Uterus (tissue), 4 donors: ENCODE results near the gene CACNA1C. TPM values are rescaled to one million over a fixed set of nuclear protein-coding genes. Genes with fewer than 3 reads are reported as not detected.

Source experiments
- DNase-seq, 2 donors: peaks; one replicate each; pipeline ENCODE4 v3.0.0-alpha.2; 2019 to 2020
- H3K27ac ChIP-seq, 2 donors: fragments of 200-600 bp; sonication (generic); 1 replicate in 1 of 2; 2 replicates in 1 of 2; pipeline ENCODE4 v1.5.1; 2016 to 2018
- H3K27me3 ChIP-seq, 2 donors: fragments of 200-600 bp; sonication (generic); one replicate each; pipeline ENCODE4 v1.5.1; 2018 to 2019; ENCODE audit warnings: control low read depth in 1 of 2
- H3K36me3 ChIP-seq, 2 donors: fragments of 200-600 bp; sonication (generic); one replicate each; pipeline ENCODE4 v1.5.1; 2019; ENCODE audit warnings: control low read depth in 1 of 2
- H3K4me1 ChIP-seq, 2 donors: fragments of 200-600 bp; sonication (generic); one replicate each; pipeline ENCODE4 v1.5.1; 2018 to 2019; ENCODE audit warnings: control low read depth in 1 of 2
- H3K4me3 ChIP-seq, 2 donors: fragments of 200-600 bp; sonication (generic); 1 replicate in 1 of 2; 2 replicates in 1 of 2; pipeline ENCODE4 v1.5.1; 2018 to 2019; ENCODE audit warnings: mild to moderate bottlenecking in 1 of 2
- H3K9me3 ChIP-seq, 2 donors: fragments of 200-600 bp; sonication (generic); one replicate each; pipeline ENCODE4 v1.5.1; 2019; ENCODE audit warnings: control low read depth in 1 of 2
- CTCF ChIP-seq, 4 experiments: fragments of 200-600 bp in 2 of 4; fragments of 450-650 bp in 2 of 4; sonication (generic) in 2 of 4; IDR thresholded peaks; one replicate each; pipeline ENCODE4 v1.5.1; 2016 to 2019; ENCODE audit warnings: antibody characterized with exemption in 4 of 4, mild to moderate bottlenecking in 2 of 4, moderate library complexity in 1 of 4
- POLR2A ChIP-seq, 2 donors: fragments of 450-650 bp; IDR thresholded peaks; one replicate each; pipeline ENCODE4 v1.6.1; 2016; ENCODE audit warnings: antibody characterized with exemption in 2 of 2, mild to moderate bottlenecking in 1 of 2, moderate library complexity in 1 of 2
- intact Hi-C: fragments of 100-400 bp; cut with DNase I; formaldehyde crosslinking; loops from one replicate; pipeline ENCODE4 v1.15.1; 2023; ENCODE audit warnings: low total_unique reads
- total RNA-seq, 4 donors: library from RNA; depleted of rRNA in 3 of 4; stranded (reverse); fragments of >200 nt in 3 of 4; gene quantifications; one replicate each; pipeline versions ENCODE4 v1.1.0 to v1.2.4, GENCODE V29; 2014 to 2023
- donor health status: DM: yes; HTN: yes; CAD: no.

CACNA1C gene
- total RNA-seq, 4 donors from 2014 or later: 15.9 to 121 (median 32.1) TPM

GRCh38 chr12:2559931-2560330, 507.1 kb downstream of the CACNA1C start:
- intact Hi-C loops: no loop called here
- no peaks in the 10 kb centered on the region for H3K4me1 ChIP-seq
- no peak for TF ChIP-seq POLR2A (IDR thresholded peaks at IDR 0.05)
- TF ChIP-seq CTCF (IDR thresholded peaks at IDR 0.05): no peak
- H3K27ac ChIP-seq: no peak overlapping the region
- H3K9me3 ChIP-seq: no peaks in the 10 kb centered on the region
- H3K36me3 ChIP-seq: no peaks in the 10 kb centered on the region
- no peaks in the 10 kb centered on the region for H3K27me3 ChIP-seq
- DNase-seq: no peak
- no peak overlapping the region for H3K4me3 ChIP-seq

- Histone ChIP-seq H3K9me3 (no peaks in the 10 kb centered on the region), H3K27ac (no peak overlapping the region), H3K27me3 (no peaks in the 10 kb centered on the region), H3K4me1 (no peaks in the 10 kb centered on the region), H3K4me3 (no peak overlapping the region), H3K36me3 (no peaks in the 10 kb centered on the region)
- TF ChIP-seq POLR2A (IDR thresholded peaks at IDR 0.05): no peak
- TF ChIP-seq CTCF (IDR thresholded peaks at IDR 0.05): no peak
- no peak for DNase-seq
- intact Hi-C loops: no loop called here
Observed at GRCh38 chr12:2560356-2560755, 507.6 kb downstream of the CACNA1C start.

GRCh38 chr12:2561367-2561766, 508.6 kb downstream of the CACNA1C start:
- no peak for TF ChIP-seq CTCF (IDR thresholded peaks at IDR 0.05)
- no peak for TF ChIP-seq POLR2A (IDR thresholded peaks at IDR 0.05)
- no peaks in the 10 kb centered on the region for H3K27me3 ChIP-seq
- H3K27ac ChIP-seq: no peak overlapping the region
- intact Hi-C loops: no loop called here
- H3K36me3 ChIP-seq: no peaks in the 10 kb centered on the region
- no peak for DNase-seq
- no peaks in the 10 kb centered on the region for H3K9me3 ChIP-seq
- no peak overlapping the region for H3K4me3 ChIP-seq
- no peaks in the 10 kb centered on the region for H3K4me1 ChIP-seq

DNA sequence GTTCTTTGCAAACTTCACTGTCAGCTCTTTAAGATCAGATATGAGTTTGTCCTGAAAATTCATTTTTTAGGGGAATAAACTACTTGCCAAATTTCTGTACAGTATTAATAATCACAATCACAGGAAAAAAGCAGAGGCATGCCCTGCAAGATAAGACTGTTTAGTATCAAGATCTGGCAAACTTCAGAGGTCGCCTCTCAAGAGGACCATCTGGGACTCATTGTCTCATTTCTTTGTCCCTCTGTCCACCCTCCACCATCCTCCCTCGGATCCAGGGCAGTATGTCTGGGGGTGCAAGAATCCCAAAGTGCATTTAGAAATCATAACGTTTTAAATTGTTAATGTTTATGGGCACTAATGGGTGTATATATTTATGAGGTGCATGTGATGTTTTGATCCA, 509.6 kb downstream of the CACNA1C start:
- H3K27ac ChIP-seq: no peak overlapping the region
- TF ChIP-seq CTCF (IDR thresholded peaks at IDR 0.05): no peak
- no peak for TF ChIP-seq POLR2A (IDR thresholded peaks at IDR 0.05)
- no peak for DNase-seq
- H3K9me3 ChIP-seq: no peaks in the 10 kb centered on the region
- H3K4me1 ChIP-seq: no peaks in the 10 kb centered on the region
- intact Hi-C loops: no loop called here
- no peaks in the 10 kb centered on the region for H3K27me3 ChIP-seq
- no peaks in the 10 kb centered on the region for H3K36me3 ChIP-seq
- no peak overlapping the region for H3K4me3 ChIP-seq

DNA sequence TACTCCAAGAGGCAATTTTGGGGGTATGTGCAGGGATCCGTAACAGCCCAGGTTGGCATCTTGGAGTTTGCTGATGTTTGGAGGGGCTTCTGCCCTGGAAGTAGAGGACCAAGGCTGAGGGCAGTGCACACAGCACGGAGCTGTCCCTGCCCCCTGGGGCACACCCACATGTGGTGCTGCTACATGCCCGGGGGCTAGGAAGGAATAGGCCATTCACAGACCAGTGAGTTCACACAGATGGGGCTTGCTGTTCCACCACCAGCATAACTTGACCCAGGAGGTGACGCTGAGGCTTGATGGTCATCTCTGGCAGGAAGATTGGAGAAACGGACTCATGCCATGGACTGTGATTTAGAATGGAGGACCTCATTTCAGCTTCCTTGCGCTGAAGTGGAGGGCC, 510.9 kb downstream of the CACNA1C start:
- Histone ChIP-seq H3K27ac (no peak overlapping the region), H3K9me3 (no peaks in the 10 kb centered on the region), H3K27me3 (no peaks in the 10 kb centered on the region), H3K4me3 (no peak overlapping the region), H3K36me3 (no peaks in the 10 kb centered on the region), H3K4me1 (no peaks in the 10 kb centered on the region)
- no peak for DNase-seq
- TF ChIP-seq POLR2A (IDR thresholded peaks at IDR 0.05): no peak
- TF ChIP-seq CTCF (IDR thresholded peaks at IDR 0.05): no peak
- intact Hi-C loops: no loop called here
